HepG2 (cell line): ENCODE results near the gene FSIP1.

Experiments used
- ZNF7 ChIP-seq: IDR thresholded peaks from 2 replicates; pipeline ENCODE4 v1.6.1; 2016; ENCODE audit warnings: missing biosample characterization, missing genetic modification reagents
- ZNF780A ChIP-seq: sonication (generic); formaldehyde crosslinking; IDR thresholded peaks from 2 replicates; pipeline ENCODE4 v1.8.0; 2022; ENCODE audit warnings: mild to moderate bottlenecking, missing genetic modification reagents, moderate library complexity

DNA sequence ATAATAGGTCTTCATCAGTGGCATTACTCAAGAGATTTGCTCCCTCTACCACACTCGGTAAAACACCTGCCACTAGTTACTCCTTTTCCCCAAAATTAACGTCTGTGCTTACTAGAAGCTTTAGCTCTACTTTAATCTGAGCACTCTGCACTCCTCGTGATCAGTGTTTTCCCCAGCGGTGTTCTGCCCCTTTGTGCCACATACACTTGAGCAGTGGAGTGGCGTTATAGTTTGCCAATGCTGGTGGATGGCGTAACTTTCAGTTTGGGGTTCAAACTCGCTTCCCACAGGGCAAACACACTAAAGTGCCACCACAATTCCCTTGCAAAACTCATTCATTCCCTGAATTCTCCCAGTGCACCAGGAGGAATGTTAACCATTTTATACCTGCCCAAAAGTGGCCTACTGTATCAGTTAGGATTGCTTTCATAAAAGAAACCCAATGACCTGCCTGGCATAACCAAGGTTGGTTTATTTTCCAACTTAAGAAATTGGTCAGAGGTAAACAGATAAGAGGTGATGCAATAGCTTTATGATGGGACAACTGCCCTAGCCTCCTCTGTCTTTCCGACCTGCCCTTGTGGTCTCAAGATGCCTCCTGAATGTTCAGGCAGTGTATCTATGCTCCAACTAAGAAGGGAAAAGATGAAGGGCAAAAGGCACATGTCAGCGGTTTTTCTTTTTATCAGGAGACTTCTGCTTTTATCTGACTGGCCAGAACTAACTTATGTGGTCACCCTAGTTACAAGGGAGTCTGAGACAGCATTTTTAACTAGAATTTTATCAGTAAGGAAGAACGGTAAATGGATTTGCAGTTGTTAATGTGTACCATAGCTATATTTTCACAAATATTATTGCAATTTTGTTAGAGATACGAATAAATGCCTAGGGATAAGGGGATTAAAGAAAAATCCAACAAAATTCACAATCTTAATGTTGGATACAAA is 83.9 kb downstream of the FSIP1 start:
- no peak for TF ChIP-seq ZNF7
- TF ChIP-seq ZNF780A (CRISPR knock-in tag): no peak
